Embryonic facial prominence (tissue), 1 donor: ENCODE measurements around the gene PRR20D.
"Not testable (repeated sequence)": the region's sequence is repeated elsewhere in the genome, so short reads cannot be mapped to it uniquely, and the experiment has no call there.

Experiments used
- DNase-seq: peaks from one replicate; pipeline ENCODE4 v3.0.0-alpha.2; 2016; ENCODE audit errors: extremely low spot score

Gene PRR20D

DNA sequence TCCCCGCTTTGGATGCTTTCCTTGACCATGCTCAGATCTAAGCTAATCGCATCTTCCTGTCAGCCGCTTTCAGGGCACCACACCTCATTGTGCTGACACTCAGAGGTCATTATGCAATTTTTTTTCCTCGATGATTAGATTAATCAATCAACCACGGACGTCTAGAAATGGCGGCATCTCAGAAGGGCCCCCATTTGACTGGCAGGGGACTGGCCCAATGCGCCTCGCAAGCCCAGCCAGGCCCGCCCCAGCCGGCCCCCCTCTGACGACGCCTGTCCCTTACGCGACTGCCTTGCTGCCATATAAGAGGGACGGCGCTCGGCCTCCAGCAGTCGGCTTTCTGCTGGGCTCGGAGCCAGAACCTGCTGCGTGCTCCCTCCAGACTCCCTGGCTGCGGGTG, at the start of gene PRR20D:
Gene PRR20D, plus strand, starts transcription at position 301 of the 400 bp plus-strand sequence. CDS start 387 bp downstream, outside the sequence.
- not testable (repeated sequence) for DNase-seq

DNA sequence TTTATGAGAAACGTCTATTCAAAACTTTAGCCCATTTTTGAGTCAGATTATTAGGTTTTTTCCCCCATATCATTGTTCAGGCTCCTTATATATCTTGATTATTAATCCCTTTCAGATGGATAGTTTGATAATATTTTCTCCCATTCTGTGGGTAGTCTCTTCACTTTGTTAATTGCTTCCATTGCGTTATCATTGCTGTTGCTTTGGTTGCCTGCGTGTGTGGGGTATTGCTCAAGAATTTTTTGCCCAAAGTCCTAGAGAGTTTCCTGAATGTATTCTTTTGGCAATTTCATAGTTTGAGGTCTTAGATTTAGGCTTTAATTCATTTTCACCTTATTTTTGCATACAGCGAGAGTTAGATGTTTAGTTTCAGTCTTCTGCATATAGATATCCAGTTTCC, 45.5 kb upstream of the PRR20D start:
- no peak for DNase-seq

DNA sequence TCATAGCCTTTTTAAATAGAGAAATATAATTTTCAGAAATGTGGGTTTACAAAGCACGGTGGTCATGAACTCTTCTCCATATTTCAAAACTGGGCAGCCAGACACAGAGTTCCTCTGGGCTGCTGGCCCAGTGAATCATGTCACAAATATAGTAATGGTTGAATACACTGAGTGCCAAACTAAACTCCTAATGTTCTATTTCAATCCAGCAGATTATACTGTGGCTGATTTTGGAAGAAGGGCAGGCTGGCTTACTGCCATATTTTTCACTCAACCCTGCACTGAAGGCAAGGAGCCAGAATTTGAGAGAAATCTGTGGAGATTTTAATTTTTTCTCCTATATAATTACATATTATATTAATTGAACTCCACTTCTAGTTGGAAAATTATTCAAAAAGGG, 36.8 kb upstream of the PRR20D start:
- DNase-seq: peak; percentile 22

GRCh38 chr13:57128909-57129308, 31.5 kb upstream of the PRR20D start:
- DNase-seq: no peak

GRCh38 chr13:57136093-57136492, 24.3 kb upstream of the PRR20D start:
- DNase-seq: no peak

DNA sequence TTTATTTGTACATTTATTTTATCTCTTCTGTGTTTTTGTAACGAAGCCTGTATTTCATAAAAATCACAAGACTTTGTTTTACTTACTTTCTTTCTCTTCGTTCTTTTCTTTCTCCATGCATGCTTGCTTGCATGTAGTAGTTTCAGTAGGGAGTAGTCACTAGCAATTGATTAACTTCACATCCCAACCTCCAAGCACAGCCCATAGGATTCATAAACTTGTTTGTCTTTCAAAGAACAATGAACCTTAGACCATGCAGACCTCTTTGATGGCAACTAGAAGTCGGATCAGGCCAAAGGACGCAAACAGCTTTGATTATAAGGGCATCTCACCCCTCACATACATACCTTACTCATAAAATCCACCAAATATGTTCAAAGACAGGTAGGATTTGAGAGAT, 22.8 kb upstream of the PRR20D start:
- no peak for DNase-seq

GRCh38 chr13:57138988-57139387, 21.4 kb upstream of the PRR20D start:
- DNase-seq: no peak

- DNase-seq: not testable (repeated sequence)
Measured at GRCh38 chr13:57139781-57140180, 20.7 kb upstream of the PRR20D start.

- not testable (repeated sequence) for DNase-seq
Measured at GRCh38 chr13:57140235-57140968, 20.0 kb upstream of the PRR20D start, which contains the start of gene PRR20A. TSS of gene PRR20A (plus strand) at chr13:57140918. CDS start at chr13:57141305, 387 bp downstream.

DNA sequence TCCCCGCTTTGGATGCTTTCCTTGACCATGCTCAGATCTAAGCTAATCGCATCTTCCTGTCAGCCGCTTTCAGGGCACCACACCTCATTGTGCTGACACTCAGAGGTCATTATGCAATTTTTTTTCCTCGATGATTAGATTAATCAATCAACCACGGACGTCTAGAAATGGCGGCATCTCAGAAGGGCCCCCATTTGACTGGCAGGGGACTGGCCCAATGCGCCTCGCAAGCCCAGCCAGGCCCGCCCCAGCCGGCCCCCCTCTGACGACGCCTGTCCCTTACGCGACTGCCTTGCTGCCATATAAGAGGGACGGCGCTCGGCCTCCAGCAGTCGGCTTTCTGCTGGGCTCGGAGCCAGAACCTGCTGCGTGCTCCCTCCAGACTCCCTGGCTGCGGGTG, 13.2 kb upstream of the PRR20D start, which contains the start of gene PRR20B:
Gene PRR20B, plus strand, starts transcription at position 301 of the 400 bp plus-strand sequence. CDS start 387 bp downstream, outside the sequence.
- not testable (repeated sequence) for DNase-seq

GRCh38 chr13:57148106-57148505, 12.3 kb upstream of the PRR20D start:
- not testable (repeated sequence) for DNase-seq

- DNase-seq: not testable (repeated sequence)
Measured at GRCh38 chr13:57153761-57154160, 6.7 kb upstream of the PRR20D start, which contains the start of gene PRR20C. TSS of gene PRR20C (plus strand) at chr13:57154061. CDS start at chr13:57154448, 387 bp downstream.

DNA sequence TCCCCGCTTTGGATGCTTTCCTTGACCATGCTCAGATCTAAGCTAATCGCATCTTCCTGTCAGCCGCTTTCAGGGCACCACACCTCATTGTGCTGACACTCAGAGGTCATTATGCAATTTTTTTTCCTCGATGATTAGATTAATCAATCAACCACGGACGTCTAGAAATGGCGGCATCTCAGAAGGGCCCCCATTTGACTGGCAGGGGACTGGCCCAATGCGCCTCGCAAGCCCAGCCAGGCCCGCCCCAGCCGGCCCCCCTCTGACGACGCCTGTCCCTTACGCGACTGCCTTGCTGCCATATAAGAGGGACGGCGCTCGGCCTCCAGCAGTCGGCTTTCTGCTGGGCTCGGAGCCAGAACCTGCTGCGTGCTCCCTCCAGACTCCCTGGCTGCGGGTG, 6.5 kb downstream of the PRR20D start, which contains the start of gene PRR20E:
Gene PRR20E, plus strand, starts transcription at position 301 of the 400 bp plus-strand sequence. CDS start 387 bp downstream, outside the sequence.
- DNase-seq: not testable (repeated sequence)

GRCh38 chr13:57191667-57192066, 31.2 kb downstream of the PRR20D start:
- DNase-seq: no peak

DNA sequence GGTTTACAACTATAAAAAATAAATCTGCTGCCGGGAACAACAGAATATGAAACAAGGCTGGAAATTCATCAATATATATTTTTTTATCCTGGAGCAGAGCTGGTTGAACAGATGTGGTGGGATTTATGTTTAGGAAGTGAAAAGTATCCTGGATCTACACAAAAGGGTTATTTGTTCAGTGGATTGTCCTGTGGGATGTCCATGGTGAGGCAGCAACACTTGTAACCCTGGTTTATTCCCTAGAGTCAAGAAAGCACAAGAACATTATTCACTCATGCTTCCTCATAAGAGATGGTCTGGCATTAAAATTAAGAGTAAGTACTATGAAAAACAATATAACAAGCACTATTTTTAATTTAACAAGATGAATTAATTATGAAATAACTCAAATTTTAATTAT, 52.6 kb downstream of the PRR20D start:
- DNase-seq: no peak
